Stimulated activated CD4-positive, alpha-beta T cell treated with anti-CD3 and anti-CD28 coated beads, Interleukin-15, amount 100 ng/mL, for 24 hours (primary cell): ENCODE results near the gene JADE3.

Experiments used
- DNase-seq: peaks from one replicate; pipeline ENCODE4 v3.0.0-alpha.2; 2020

JADE3 gene

DNA sequence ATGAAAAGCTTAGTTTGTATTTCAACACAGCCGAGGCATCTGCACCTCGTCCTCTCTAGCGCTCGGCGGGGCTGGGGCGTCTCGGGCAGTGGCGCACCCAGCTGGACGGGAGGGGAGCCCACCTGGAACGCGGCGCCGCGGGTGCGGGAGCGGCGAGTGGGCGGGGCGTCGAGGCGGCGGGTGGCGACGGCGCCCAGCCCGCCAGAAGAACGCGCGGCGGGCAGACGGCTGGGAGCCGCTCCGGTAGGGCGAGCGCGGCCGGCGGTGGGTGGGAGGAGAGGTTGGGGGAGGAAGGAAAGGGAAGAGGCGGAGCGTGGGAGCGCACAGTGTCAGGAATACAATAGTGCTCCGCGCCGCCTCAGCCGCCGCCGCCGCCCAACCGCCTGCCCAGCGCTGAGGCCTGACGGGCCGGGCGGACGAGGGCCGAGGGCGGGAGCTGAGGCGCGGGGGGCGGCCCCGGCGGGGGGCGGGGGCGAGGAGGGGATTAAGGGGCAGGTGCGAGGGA is at the start of gene JADE3:
Gene JADE3, plus strand, starts transcription at position 324 of the 505 bp plus-strand sequence. CDS start 72,474 bp downstream, outside the sequence.
- peak; percentile 44 for DNase-seq

- no peak for DNase-seq
These were observed 49.1 kb upstream of the JADE3 start for GRCh38 chrX:46863072-46863471.

- DNase-seq: no peak
These were observed 47.6 kb upstream of the JADE3 start for GRCh38 chrX:46864606-46865005.

- no peak for DNase-seq
These were observed 46.9 kb upstream of the JADE3 start for GRCh38 chrX:46865281-46865680.

GRCh38 chrX:46866726-46867125 is 45.5 kb upstream of the JADE3 start:
- no peak for DNase-seq

GRCh38 chrX:46873746-46874145 is 38.5 kb upstream of the JADE3 start:
- no peak for DNase-seq

- no peak for DNase-seq
These were observed 35.3 kb upstream of the JADE3 start for GRCh38 chrX:46876901-46877300.

- no peak for DNase-seq
These were observed 30.0 kb upstream of the JADE3 start for GRCh38 chrX:46882266-46882665.

- no peak for DNase-seq
These were observed 27.4 kb upstream of the JADE3 start for GRCh38 chrX:46884799-46885198.

DNA sequence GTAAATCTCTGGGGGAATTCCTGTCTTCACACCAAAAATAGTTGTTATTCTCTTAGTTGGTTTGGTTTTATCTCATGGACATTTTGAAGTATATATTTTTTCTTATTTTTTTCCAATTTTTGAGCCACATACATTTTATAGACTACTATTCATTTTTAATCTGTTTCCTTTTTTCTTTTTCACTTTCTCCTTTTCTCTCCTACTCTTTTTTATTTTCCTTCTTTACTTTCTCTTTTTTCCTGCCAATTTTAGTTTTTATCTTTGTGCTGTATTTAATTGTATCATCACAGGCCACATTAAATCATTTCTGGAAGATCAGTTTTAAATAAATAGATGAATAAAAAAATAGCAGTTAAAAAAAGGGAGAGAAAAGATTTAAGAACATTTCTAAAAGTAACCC is 14.0 kb upstream of the JADE3 start:
- no peak for DNase-seq

DNA sequence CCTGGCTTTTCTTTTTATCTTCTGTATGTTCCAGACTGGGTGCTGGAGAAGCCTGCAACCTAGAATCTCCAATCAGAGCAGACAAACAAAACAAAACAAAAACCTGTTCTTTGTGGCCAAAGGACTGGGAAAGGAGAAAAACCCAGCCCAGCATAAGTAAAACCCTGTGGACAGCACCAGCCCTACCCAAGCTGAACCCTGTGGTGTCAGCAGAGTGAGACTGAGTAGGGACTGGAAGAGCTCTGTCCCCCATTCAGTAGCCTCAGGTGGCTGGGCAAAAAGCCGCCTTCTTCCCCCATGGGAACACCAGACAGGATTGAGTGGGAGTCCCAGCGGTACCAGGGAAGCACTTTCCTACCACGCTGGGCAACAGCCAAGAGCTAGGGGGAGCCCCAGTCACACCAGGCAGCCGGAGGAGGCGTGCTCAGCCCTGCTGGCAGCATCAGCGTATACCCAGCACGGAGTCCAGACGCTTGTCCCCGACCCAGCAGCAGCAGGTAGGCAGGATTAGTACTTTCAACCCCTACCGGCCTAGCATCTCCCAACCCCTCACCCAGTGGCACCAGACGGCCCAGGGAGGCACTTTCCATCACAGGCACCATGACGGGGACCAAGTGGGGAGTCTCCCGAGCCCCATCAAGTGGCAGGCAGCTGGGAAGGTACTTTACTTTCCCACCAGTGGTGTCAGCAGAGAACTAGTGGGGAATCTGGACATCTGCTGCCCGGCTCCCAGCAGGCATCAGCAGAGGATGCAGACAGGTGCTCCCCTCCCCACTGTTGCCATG is 8.6 kb upstream of the JADE3 start:
- peak; percentile 68 for DNase-seq

- no peak for DNase-seq
These were observed 7.6 kb upstream of the JADE3 start for GRCh38 chrX:46904626-46905025.

DNA sequence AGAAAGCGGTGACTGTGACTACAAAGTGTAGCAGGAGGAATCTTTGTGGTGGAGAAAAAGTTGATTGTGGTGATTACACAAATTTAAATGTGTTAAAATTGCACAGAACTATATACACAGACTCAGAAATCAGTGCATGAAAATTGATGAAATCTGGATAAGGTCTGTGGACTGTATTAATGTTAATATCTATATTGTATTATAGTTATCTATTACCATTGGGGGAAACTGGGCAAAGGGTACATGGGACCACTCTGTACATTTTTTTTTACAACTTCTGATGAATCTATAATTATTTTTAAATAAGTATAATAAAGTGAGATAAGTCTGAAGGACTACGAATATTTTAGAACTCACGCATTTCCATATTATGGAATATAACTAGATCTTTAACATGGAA is 1.8 kb upstream of the JADE3 start:
- DNase-seq: no peak

DNA sequence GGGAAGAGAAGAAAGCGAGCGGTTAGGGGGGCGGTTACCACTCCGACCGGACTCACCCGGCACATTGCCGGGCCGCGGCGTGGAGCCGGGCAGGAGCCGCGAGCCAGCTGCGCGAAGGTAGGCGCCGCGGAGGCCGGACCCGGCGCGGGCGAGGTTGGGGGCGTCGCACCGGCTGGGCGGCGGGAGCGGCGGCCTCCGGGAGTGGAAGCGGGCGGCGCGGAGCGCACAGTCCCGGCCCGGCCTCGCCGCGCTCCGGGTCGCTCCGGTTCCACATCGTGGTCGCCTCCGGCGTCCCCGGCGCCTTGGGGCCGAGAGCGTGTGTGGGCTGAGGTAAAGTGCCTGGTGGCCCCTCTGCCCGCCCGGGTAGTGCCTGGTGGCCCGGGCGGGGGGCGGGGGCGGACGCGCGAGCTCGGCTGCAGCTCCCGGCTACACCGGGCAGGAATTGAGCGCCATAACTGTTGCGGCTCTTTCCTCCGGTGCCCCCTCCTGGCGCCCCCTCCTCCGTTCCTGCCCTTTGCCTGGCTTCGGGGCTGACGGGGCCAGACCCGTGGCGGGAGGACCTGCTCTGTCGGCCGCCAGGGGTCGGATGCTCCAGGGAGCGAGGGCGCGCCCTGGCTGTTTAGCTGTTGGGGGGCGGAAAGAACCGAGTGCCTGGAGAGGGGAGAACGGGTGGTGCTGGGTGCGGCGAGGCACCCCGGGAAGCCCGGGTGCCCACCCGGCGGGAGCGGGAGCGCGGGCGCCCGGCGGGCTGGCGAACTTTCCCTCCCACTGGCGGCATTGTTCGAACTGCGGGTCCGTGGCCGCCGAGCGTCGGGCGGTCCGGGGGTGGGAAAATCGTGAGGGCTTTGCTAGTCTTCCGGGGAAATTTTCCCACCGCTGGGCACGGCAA is 626 bp downstream of the JADE3 start:
- DNase-seq: peak; percentile 52

DNA sequence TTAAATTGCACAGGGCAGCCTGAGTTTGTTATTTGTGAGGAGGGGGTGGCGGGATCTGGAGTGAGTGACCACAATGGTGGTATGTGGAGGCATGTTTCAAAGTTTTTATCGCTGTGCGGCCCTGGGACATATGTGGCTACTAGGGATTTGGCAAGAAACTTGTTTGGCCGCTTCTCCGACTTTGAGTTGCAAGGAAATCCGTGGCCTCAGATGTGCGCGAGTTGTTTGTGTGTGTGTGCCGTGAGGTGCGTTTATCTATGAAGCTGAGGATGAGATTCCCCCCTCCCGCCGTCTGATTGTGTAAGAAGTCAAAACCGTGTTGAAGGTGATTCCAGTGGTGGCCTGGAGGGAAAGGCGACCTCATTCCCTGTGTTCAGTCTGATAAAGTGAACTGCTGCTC is 1.4 kb downstream of the JADE3 start:
- no peak for DNase-seq

- DNase-seq: no peak
These were observed 4.1 kb downstream of the JADE3 start for GRCh38 chrX:46916273-46916672.

- DNase-seq: no peak
These were observed 5.4 kb downstream of the JADE3 start for GRCh38 chrX:46917622-46918021.

DNA sequence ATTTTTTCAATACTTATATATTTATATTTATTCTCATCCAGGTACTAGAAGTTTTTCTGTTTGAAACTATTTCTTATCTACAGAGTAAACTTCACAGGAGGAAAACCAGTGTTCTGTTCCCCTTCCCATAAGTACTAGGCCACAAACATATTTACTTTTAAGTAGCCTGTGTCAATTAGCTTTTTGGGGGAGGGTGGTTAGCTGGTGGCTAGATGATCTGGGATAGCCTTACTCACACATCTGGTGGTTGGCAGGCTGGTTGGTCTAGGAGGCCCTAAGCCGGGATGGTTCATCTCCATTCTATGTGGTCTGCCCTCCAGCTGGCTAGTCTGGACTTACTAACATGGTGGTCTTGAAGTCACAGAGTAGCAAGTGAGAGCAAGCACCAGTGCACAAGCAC is 6.2 kb downstream of the JADE3 start:
- DNase-seq: no peak

GRCh38 chrX:46920235-46920634 is 8.0 kb downstream of the JADE3 start:
- no peak for DNase-seq

DNA sequence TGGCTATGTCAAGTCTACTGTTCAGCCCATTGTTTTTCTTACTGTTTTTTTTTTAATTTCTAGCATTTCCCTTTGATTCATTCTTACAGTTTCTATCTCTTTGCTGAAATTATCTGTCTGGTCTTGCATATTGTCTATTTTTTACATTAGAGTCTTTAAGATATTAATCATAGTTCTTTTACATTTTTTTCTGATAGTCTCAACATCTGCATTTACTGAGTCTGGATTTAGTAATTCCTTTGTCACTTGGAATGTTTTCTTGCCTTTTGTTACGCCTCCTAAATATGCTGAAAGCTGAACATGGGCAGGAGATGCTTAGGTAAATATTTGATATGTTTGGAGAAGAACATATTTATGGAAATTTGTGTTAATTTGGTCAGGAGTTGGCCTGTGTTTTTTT is 10.4 kb downstream of the JADE3 start:
- no peak for DNase-seq

GRCh38 chrX:46927718-46928117 is 15.5 kb downstream of the JADE3 start:
- DNase-seq: no peak

DNA sequence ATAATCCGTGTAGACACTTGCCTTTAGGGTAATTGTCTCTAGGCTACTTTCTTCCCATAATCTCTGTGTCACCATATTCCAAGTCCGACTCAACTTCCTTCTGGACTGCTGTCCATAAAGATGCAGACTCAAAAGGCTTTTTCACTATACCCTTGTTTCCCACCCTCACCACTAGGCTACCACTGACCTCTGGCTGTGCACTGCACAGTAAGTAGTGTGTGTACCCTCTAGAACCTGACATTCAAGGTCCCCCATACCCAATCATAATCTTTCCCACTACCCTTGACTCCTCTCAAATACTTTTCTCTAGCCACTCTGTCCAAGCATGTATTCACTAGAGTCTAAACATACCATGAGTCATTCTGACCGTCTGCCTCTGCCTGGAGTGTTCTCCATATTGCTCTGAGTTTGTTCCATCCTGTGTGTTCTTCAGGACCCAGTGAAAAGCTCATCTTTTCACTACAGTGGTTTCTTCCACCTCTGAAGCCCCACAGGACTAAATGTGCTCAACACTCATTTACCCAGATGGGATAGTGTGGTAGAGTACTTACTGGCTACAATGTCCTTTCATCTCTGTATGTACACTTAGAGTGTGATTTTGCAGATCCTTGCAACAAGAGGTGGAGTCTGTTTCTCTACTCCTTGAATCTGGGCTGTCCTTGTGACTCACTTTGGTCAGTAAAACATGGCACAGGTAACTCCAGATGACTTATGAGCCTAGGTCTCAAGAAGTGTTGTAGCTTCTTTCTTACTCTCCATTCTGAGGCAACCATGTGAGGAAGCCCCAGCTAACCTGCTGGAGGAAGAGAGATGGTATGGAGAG is 17.4 kb downstream of the JADE3 start:
- no peak for DNase-seq

DNA sequence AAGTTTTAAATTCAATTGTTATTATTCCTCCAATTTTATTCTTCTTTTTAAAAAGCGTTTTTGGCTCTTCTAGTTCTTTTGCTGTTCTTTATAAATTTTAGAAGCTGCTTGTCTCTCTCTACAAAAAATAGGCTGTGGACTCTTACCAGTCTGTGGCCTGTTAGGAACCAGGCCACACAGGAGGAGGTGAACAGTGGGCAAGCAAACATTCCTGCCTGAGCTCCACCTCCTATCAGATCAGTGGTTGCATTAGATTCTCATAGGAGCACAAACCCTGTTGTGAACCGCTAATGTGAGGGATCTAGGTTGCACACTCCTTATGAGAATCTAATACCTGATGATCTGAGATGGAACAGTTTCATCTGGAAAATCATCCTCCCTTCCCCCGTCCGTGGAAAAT is 23.1 kb downstream of the JADE3 start:
- no peak for DNase-seq
